Amniotic epithelial cell (primary cell): ENCODE measurements around the gene MCOLN1.
A peak's percentile ranks its signal among the peaks of the same experiment; 100 is the strongest.
"Not testable (repeated sequence)": the region's sequence is repeated elsewhere in the genome, so short reads cannot be mapped to it uniquely, and the experiment has no call there.

ENCODE experiments used
- DNase-seq: peaks from one replicate; pipeline ENCODE4 v3.0.0-alpha.2; 2010; ENCODE audit warnings: low read depth

MCOLN1 gene

GRCh38 chr19:7544626-7545025 is 22.2 kb downstream of the MCOLN1 start:
- DNase-seq: no peak

DNA sequence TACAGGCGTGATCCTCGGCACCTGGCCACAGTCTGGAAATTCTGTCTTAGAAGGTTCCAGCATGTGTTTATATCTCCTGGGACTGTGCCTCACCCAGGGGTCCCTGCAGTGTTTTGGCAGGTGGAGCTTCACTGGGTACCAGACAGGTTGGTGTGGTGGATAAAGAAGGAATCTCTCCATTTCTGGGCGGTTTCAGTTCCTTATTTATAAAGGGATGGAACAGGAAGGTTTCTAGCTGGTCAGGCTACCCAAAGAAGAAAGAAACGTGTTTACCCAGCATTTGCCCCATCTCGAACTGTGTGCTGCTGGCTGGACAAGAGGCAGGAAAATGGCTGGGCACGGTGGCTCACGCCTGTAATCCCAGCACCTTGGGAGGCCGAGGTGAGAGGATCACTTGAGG is 22.9 kb downstream of the MCOLN1 start:
- no peak for DNase-seq

- no peak for DNase-seq
Observed at GRCh38 chr19:7545904-7546303, 23.5 kb downstream of the MCOLN1 start.

GRCh38 chr19:7547159-7547558 is 24.7 kb downstream of the MCOLN1 start:
- DNase-seq: no peak

- no peak for DNase-seq
Observed at GRCh38 chr19:7549429-7550148, 27.2 kb downstream of the MCOLN1 start.

DNA sequence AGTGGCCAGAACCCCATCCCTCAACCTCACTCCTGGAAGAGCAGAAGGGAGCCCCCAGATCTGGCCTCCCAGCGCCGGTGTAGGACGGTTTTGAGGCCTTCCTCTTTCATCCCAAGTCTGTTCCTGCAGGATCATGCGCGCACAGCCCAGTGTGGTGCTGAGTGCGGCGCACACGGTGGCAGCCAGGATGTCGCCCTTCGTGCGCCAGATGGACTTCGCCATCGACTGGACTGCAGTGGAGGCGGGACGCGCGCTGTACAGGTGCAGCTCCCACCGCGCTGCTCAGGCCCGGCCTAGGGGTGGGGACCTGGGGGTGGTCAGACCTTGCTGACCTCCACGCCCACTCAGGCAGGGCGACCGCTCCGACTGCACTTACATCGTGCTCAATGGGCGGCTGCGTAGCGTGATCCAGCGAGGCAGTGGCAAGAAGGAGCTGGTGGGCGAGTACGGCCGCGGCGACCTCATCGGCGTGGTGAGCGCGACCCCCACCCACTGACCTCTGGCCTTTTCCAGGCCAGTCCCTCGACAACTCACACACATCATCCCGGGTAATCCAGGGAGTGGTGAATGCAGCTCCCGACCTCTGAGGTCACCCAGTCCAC is 27.8 kb downstream of the MCOLN1 start:
- no peak for DNase-seq

- DNase-seq: peak; percentile 83
Observed at GRCh38 chr19:7550987-7551761, 28.8 kb downstream of the MCOLN1 start.

- DNase-seq: no peak
Observed at GRCh38 chr19:7552781-7553180, 30.4 kb downstream of the MCOLN1 start.

DNA sequence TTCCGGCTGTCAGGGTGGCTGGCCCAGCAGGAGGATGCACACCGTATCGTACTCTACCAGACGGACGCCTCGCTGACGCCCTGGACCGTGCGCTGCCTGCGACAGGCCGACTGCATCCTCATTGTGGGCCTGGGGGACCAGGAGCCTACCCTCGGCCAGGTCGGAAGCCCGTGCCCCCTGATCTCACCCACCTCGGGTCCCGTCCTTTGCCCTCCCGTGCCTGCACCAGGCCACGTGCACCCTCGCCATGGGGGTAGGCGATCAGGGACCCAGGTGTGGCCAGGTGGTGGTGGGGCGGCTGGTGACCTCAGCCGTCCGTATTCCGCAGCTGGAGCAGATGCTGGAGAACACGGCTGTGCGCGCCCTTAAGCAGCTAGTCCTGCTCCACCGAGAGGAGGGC is 32.1 kb downstream of the MCOLN1 start:
- no peak for DNase-seq

DNA sequence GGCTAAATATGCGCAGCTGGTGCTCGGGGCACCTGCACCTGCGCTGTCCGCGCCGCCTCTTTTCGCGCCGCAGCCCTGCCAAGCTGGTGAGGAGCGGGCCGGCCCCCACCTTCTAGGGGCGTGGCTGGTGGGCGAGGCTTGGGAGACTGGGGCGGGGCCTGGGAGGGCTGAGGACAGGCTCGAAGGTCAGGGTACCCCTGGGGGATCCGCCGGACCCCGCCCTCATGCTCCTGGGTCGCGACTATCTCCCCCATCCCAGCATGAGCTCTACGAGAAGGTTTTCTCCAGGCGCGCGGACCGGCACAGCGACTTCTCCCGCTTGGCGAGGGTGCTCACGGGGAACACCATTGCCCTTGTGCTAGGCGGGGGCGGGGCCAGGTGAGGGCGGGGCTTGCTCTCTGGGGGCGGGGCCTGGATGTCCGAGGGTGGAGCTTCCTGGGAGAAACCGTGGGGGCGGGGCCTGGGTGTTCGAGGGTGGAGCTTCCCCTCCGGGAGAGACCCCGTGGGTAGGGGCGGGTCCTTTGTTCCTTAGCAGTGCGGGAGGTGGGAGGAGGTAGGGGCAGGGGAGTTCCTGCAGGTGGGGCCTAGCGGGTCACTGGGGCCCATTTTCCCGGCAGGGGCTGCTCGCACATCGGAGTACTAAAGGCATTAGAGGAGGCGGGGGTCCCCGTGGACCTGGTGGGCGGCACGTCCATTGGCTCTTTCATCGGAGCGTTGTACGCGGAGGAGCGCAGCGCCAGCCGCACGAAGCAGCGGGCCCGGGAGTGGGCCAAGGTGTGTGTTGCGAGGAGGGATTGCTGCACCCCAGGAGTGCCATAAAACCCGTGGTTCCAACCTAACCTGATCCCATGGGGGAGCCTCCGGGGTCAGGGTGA is 32.8 kb downstream of the MCOLN1 start:
- DNase-seq: peak; percentile 7

- no peak for DNase-seq
Observed at GRCh38 chr19:7556696-7557315, 34.4 kb downstream of the MCOLN1 start.

GRCh38 chr19:7558667-7559066 is 36.2 kb downstream of the MCOLN1 start:
- DNase-seq: no peak

- DNase-seq: no peak
Observed at GRCh38 chr19:7559102-7559501, 36.7 kb downstream of the MCOLN1 start.

DNA sequence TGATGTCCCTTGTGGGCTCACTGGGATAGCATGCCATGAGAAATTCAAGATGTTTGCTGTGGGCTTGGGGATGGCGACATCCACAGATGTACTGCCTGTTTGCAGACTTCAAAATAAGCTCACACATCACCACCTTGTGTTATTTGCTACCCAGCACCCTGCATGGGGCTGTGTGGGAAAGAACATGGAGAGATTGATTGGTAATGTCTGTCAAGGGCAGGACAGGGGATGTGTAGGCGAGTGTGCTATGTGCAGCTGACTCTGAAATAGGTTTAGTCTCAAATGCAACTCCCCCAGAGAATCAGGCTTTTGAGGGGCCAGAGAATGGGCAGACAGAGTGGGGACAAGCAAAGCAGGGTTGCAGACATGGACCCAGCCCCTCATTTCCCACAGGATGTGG is 37.8 kb downstream of the MCOLN1 start:
- DNase-seq: peak; percentile 17

- DNase-seq: no peak
Observed at GRCh38 chr19:7561325-7561724, 38.9 kb downstream of the MCOLN1 start.

DNA sequence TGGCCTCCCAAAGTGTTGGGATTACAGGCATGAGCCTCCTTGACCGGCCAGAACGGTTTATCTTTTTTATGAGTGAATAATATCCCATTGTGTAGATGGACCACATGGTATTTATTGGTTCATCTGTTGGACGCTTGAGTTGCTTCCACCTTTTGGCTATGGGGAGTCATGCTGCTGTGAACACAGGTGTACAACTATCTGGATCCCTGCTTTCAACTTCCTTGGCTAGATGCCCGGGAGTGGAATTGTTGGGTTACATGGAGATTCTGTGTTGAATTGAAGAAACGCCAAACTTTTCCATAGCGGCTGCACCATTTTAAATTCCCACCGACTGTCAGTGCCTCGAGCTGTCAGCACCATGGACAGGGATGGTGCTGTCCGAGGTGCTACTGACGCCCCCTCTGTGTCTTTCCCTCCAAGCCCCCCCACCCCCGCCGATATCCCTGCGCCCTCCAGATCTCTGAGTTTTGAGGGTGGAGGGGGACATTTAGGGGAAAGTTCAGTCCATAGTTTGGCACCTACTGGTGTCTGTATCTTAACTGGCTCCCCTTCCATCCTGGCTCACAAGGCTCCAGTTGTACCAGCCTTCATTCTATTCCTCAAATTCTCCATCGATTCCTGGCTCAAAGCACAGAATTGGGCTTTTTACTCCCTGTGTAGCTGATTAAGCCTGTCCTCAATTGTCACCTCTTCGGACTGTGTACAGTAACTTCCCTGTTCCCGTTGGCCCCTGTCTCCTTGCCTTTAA is 40.4 kb downstream of the MCOLN1 start:
- no peak for DNase-seq

DNA sequence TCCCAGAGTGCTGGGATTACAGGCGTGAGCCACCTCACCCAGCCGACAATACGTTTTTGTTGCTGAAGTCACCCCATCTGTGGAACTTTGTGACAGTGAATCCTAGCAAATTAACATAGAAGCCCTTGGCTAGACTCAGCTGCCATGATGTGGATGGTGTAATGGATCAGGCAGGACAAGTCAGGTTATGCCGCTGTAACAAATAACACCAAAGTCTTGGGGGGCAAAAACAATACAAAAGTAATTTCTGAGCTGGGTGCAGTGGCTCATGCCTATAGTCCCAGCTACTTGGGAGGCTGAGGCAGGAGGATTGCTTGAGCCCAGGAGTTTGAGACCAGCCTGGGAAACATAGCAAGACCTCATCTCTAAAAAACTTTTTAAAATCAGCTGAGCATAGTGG is 42.4 kb downstream of the MCOLN1 start:
- no peak for DNase-seq

DNA sequence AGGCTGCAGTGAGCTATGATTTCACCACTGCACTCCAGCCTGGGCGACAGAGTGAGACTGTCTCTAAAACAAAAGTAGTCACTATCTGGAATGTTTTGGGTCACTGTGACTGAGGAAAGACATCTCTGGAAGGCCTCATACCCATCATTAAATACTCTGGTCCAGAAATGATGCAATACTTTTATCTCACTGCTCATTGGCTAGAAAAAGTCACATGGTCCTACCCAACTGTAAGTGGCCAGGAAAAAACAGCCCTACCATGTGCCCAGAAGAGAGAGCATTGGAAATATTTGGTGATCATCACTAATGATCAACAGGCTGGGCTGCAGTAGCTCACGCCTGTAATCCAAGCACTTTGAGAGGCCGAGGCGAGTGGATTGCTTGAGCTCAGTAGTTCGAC is 42.9 kb downstream of the MCOLN1 start:
- DNase-seq: no peak

DNA sequence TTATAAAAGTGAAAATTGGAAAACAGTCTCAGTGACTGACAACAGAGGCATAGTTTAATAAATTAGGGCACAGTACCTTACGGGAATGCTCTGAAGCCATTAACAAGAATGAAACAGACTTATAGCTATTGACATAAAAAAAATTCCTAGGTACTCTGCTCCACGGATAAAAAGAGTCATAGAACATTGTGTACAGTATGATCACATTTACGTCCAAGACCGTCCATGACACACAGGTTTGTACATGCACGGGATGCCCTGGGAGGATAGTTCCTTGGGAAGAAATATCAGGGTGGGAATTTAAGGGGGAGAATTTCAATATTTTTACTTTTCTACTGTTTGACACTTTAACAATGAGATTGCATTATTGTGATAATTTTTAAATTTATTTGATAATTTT is 48.3 kb downstream of the MCOLN1 start:
- no peak for DNase-seq

GRCh38 chr19:7575434-7576040 is 53.1 kb downstream of the MCOLN1 start:
- peak; percentile 5 for DNase-seq

DNA sequence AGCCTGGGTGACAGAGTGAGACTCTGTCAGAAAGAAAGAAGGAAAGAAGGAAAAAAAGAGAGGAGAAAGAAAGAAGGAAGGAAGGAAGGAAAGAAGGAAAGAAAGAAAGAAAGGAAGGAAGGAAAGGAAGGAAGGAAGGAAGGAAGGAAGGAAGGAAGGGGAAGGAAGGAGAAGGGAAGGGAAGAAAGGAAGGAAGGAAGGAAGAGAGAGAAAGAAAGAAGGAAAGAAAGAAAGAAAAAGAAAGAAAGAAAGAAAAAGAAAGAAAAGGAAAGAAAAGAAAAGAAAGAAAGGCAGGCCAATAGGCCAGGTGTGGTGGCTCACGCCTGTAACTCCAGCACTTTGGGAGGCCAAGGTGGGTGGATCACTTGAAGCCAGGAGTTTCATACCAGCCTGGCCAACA is 55.0 kb downstream of the MCOLN1 start:
- not testable (repeated sequence) for DNase-seq
